ENCODE measurements around the gene RNF38.
"Not testable (repeated sequence)": the region's sequence is repeated elsewhere in the genome, so short reads cannot be mapped to it uniquely, and the experiment has no call there.

The RNF38 gene

GRCh38 chr9:36316611-36317317 lies 83.3 kb downstream of the RNF38 start:
- peak; percentile 84 for DNase-seq (ENCODE audit: low read depth)
- no peak overlapping the region for H3K4me3 ChIP-seq (replicated peaks; ENCODE audit: low read depth, low read length)
- TF ChIP-seq CTCF (IDR thresholded peaks at IDR 0.05; ENCODE audit: low read length, missing control alignments) = no peak

- no peak for TF ChIP-seq CTCF (IDR thresholded peaks at IDR 0.05; ENCODE audit: low read length, missing control alignments)
- no peak for DNase-seq (ENCODE audit: low read depth)
- H3K4me3 ChIP-seq (replicated peaks; ENCODE audit: low read depth, low read length) = no peak overlapping the region
Observed at GRCh38 chr9:36316049-36316448, 84.0 kb downstream of the RNF38 start.

GRCh38 chr9:36315283-36315682 lies 84.8 kb downstream of the RNF38 start:
- no peak for DNase-seq (ENCODE audit: low read depth)
- TF ChIP-seq CTCF (IDR thresholded peaks at IDR 0.05; ENCODE audit: low read length, missing control alignments) = no peak
- no peak overlapping the region for H3K4me3 ChIP-seq (replicated peaks; ENCODE audit: low read depth, low read length)

GRCh38 chr9:36314740-36315139 lies 85.3 kb downstream of the RNF38 start:
- no peak overlapping the region for H3K4me3 ChIP-seq (replicated peaks; ENCODE audit: low read depth, low read length)
- TF ChIP-seq CTCF (IDR thresholded peaks at IDR 0.05; ENCODE audit: low read length, missing control alignments) = no peak
- DNase-seq (ENCODE audit: low read depth) = no peak

- H3K4me3 ChIP-seq (replicated peaks; ENCODE audit: low read depth, low read length) = no peak overlapping the region
- peak; percentile 22 for DNase-seq (ENCODE audit: low read depth)
- TF ChIP-seq CTCF (IDR thresholded peaks at IDR 0.05; ENCODE audit: low read length, missing control alignments) = no peak
Observed at GRCh38 chr9:36306471-36307306, 93.4 kb downstream of the RNF38 start.

- not testable (repeated sequence) for H3K4me3 ChIP-seq (replicated peaks; ENCODE audit: low read depth, low read length); DNase-seq (ENCODE audit: low read depth)
Observed at GRCh38 chr9:36304366-36304765, 95.7 kb downstream of the RNF38 start.

- no peak for DNase-seq (ENCODE audit: low read depth)
- TF ChIP-seq CTCF (IDR thresholded peaks at IDR 0.05; ENCODE audit: low read length, missing control alignments) = no peak
Observed at GRCh38 chr9:36301227-36301626, 98.8 kb downstream of the RNF38 start.

More at GRCh38 chr9:36301227-36301626, 98.8 kb downstream of the RNF38 start:
- H3K4me3 ChIP-seq (replicated peaks; ENCODE audit: low read depth, low read length) = no peak overlapping the region

All from fibroblast of pulmonary artery (primary cell).